A673 (cell line): ENCODE measurements around the gene CALU.

Source experiments
- CTCF ChIP-seq: fragments of 300-800, 200-600 bp; sonication (generic); conservative IDR thresholded peaks from 2 replicates; pipeline ENCODE4 v1.5.1; 2017; ENCODE audit warnings: low read depth, mild to moderate bottlenecking, antibody characterized with exemption, low read length, moderate library complexity, mixed read lengths
- EZH2 ChIP-seq: fragments of 200-600 bp; sonication (generic); IDR thresholded peaks from 2 replicates; pipeline ENCODE4 v1.6.1; 2017; ENCODE audit warnings: borderline replicate concordance, low read depth, mild to moderate bottlenecking, mixed read lengths, antibody characterized with exemption, low read length; ENCODE audit not compliant: poor library complexity, severe bottlenecking

- TF ChIP-seq CTCF (no peak), EZH2 (no peak)
Observed at GRCh38 chr7:128814499-128814898, 75.3 kb downstream of the CALU start.
